Spleen (tissue), 11 donors: ENCODE data around the gene ARHGEF37. TPM values are rescaled to one million over a fixed set of nuclear protein-coding genes. Genes with fewer than 3 reads are reported as not detected.

Experiments
- DNase-seq: peaks from one replicate; pipeline ENCODE4 v3.0.0-alpha.2; 2020
- H3K27ac ChIP-seq, 8 donors: fragments of 200-600 bp; sonication (generic) in 7 of 8; 1 replicate in 4 of 8; 2 replicates in 4 of 8; pipeline versions ENCODE4 v1.5.0 to v1.8.0; 2016 to 2021; ENCODE audit warnings: inconsistent platforms in 4 of 8, mild to moderate bottlenecking in 4 of 8, moderate library complexity in 1 of 8
- H3K27me3 ChIP-seq, 7 donors: fragments of 200-600 bp; sonication (generic) in 6 of 7; replicated peaks in 1 of 7; 1 replicate in 4 of 7; 2 replicates in 3 of 7; pipeline versions ENCODE4 v1.5.0 to v1.8.0; 2016 to 2021; ENCODE audit warnings: inconsistent platforms in 3 of 7, mild to moderate bottlenecking in 1 of 7
- H3K36me3 ChIP-seq, 6 donors: fragments of 200-600 bp; sonication (generic) in 5 of 6; 1 replicate in 4 of 6; 2 replicates in 2 of 6; pipeline versions ENCODE4 v1.5.0 to v1.8.0; 2016 to 2021; ENCODE audit warnings: inconsistent platforms in 2 of 6
- H3K4me1 ChIP-seq, 6 donors: fragments of 200-600 bp; sonication (generic) in 5 of 6; 1 replicate in 3 of 6; 2 replicates in 3 of 6; pipeline versions ENCODE4 v1.5.0 to v1.8.0; 2016 to 2021; ENCODE audit warnings: inconsistent platforms in 3 of 6
- H3K4me3 ChIP-seq, 8 donors: fragments of 200-600 bp; sonication (generic) in 7 of 8; 1 replicate in 4 of 8; 2 replicates in 4 of 8; pipeline versions ENCODE4 v1.5.0 to v1.8.0; 2016 to 2021; ENCODE audit warnings: inconsistent platforms in 4 of 8, mild to moderate bottlenecking in 4 of 8, moderate library complexity in 2 of 8
- H3K9me3 ChIP-seq, 8 donors: fragments of 200-600 bp; sonication (generic) in 7 of 8; 1 replicate in 4 of 8; 2 replicates in 4 of 8; pipeline versions ENCODE4 v1.5.0 to v1.8.0; 2016 to 2021; ENCODE audit warnings: inconsistent platforms in 4 of 8
- CTCF ChIP-seq, 11 experiments: fragments of 200-600 bp in 7 of 11; fragments of 450-650 bp in 4 of 11; sonication (generic) in 4 of 11; IDR thresholded peaks in 8 of 11; conservative IDR thresholded peaks in 3 of 11; 1 replicate in 7 of 11; 2 replicates in 4 of 11; pipeline versions ENCODE4 v1.4.0 to v1.8.0; 2016 to 2021; ENCODE audit warnings: antibody characterized with exemption in 11 of 11, inconsistent platforms in 4 of 11, mild to moderate bottlenecking in 1 of 11
- POLR2A ChIP-seq, 3 donors: fragments of 450-650 bp; IDR thresholded peaks; one replicate each; pipeline ENCODE4 v1.5.1; 2017; ENCODE audit warnings: antibody characterized with exemption in 3 of 3, mild to moderate bottlenecking in 1 of 3
- POLR2AphosphoS5 ChIP-seq, 3 donors: sonication (generic); formaldehyde crosslinking; IDR thresholded peaks; one replicate each; pipeline ENCODE4 v1.5.1; 2017; ENCODE audit warnings: antibody characterized with exemption in 3 of 3
- WGBS, 5 donors: extraction: QIAGEN DNeasy Blood & Tissue Kit in 3 of 5; methylation state at CpG; one replicate each; pipeline versions ENCODE4 v1.1.5 to v1.1.7; 2013 to 2018; 5-methylcytosine and 5-hydroxymethylcytosine counted together
- intact Hi-C: fragments of 100-400 bp; cut with DNase I; formaldehyde crosslinking; loops from one replicate; pipeline ENCODE4 v1.15.0; 2023; ENCODE audit warnings: low total_unique reads
- polyA plus RNA-seq, 3 donors: library from polyadenylated mRNA; stranded (reverse); fragments of 200-250 nt; gene quantifications; one replicate each; pipeline ENCODE4 v1.2.1, GENCODE V29; 2013
- total RNA-seq, 7 donors: library from RNA; depleted of rRNA in 3 of 7; stranded (reverse); fragments of >200 nt in 3 of 7; fragmentation: NEBNext Ultra II Directional in 4 of 7; extraction: Animal tissue kit (Norgen Biotek cat#: 25700) in 4 of 7; gene quantifications; one replicate each; pipeline versions ENCODE4 v1.1.0 to v1.2.1, GENCODE V29; 2016 to 2021
- donor health status: healthy with polysubstance abuse.
- donor health status: DM: no; HTN: no; CAD: no; lungs with moderate emphysema.
- donor health status: DM: no; HTN: no; CAD: no.
- donor health status: Bipolar disorder and iron deficiency.
- donor health status: healthy.
- donor health status: DM: no; HTN: no; CAD: no.
- donor health status: DM: yes; HTN: yes; CAD: no.

ARHGEF37 gene
- total and polyA plus RNA-seq, 10 donors = 0.77 to 3.5 (median 1.3) TPM

DNA sequence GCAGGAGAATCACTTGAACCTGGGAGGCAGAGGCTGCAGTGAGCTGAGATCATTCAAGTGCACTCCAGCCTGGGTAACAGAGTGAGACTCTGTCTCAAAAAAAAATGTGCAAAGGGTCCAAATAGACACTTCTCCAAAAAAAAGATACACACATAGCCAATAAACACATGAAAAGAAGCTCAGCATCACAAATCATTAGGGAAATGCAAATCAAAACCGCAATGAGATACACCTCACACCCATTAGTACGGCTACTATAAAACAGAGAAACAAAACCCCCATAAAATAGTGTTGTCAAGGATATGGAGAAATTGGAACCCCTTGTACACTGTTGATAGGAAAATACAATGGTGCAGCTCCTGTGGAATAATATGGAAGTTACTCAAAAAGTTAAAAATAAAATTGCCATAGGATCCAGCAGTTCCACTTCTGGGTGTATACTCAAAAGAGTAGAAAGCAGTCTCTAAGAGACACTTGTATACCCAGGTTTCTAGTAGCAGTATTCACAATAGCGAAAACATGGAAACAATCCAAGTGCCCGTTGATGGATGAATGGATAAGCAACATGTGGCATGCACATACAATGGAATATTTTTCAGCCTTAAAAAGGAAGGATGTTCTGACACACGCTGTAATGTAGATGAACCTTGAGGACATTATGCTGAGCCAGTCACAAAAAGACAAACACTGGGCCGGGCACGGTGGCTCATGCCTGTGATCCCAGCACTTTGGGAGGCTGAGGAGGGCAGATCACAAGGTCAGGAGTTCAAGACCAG, 91.6 kb downstream of the ARHGEF37 start:
- H3K4me3 ChIP-seq = no peak overlapping the region
- H3K27ac ChIP-seq = no peak overlapping the region
- intact Hi-C loops = no loop called here
- no peak for DNase-seq
- TF ChIP-seq POLR2A (IDR thresholded peaks at IDR 0.05) (no peak), POLR2AphosphoS5 (IDR thresholded peaks at IDR 0.05) (no peak), CTCF (IDR thresholded peaks at IDR 0.05 in 8 of 11, conservative IDR thresholded peaks at IDR 0.05 in 3 of 11) (no peak)
- H3K36me3 ChIP-seq = no peaks in the 10 kb centered on the region
- peaks cover 0 to 26% (median 0%) of the 10 kb centered on the region in 6 donors for H3K4me1 ChIP-seq
- WGBS, 5 donors = 73 to 86% (median 81%) methylated on average over 7 of the region's 7 CpGs
- H3K9me3 ChIP-seq = peaks cover 0 to 23% (median 15%) of the 10 kb centered on the region in 8 donors
- no peaks in the 10 kb centered on the region for H3K27me3 ChIP-seq

DNA sequence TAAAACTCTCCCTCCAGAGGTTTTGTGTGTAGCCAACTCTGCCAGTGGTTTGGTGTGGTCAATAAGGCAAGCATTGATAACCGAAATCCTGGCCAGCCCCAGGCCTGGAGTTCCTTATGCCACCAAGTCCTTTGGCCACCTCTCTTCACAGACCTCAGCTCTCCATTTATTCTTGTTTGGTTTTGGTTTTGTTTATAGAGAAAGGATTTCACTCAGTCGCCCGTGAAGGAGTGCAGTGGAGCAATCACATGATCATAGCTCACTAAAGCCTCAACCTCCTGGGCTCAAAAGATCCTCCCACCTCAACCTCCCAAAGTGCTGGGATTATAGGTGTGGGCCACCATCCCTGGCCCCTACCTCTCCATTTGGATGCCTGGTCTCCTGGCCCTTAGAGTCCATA, 93.4 kb downstream of the ARHGEF37 start:
- H3K27ac ChIP-seq = no peak overlapping the region
- peaks cover 0 to 9% (median 0%) of the 10 kb centered on the region in 8 donors for H3K9me3 ChIP-seq
- peaks cover 0 to 41% (median 1%) of the 10 kb centered on the region in 6 donors for H3K4me1 ChIP-seq
- TF ChIP-seq POLR2AphosphoS5 (IDR thresholded peaks at IDR 0.05) (no peak), CTCF (IDR thresholded peaks at IDR 0.05 in 8 of 11, conservative IDR thresholded peaks at IDR 0.05 in 3 of 11) (no peak), POLR2A (IDR thresholded peaks at IDR 0.05) (no peak)
- no peaks in the 10 kb centered on the region for H3K27me3 ChIP-seq
- H3K4me3 ChIP-seq = no peak overlapping the region
- DNase-seq = no peak
- 50 to 73% (median 53%) methylated on average over 3 of the region's 3 CpGs for WGBS, 5 donors
- H3K36me3 ChIP-seq = no peaks in the 10 kb centered on the region
- intact Hi-C loops = no loop called here

DNA sequence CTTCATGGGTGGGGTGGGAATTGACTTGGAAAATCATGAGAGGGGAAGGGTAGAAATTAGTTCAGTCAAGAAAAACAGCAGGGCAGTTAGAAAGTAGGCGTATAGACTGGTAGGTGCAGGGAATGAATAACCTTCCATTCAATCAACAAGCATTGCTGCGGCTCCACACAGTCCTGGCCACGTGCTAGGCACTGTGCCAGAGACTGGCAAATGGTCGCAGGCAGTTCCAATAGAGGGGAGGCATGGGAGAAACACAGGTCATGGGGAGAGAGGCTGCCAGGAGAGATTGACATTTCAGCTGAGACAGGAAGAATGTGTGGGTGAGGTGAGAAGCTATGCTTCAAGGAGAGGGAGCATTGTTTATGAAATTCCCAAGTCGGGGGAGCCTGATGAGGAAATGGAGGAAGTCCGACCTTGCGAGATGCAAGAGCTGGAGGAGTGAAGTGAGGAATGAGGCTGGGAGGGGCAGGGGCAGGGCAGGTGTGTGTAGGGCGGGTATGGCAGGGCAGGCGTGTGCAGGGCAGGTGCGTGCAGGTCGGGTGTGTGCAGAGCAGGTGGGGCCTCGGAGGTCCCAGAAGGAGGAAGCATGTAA, 94.4 kb downstream of the ARHGEF37 start:
- no peak for TF ChIP-seq CTCF (IDR thresholded peaks at IDR 0.05 in 8 of 11, conservative IDR thresholded peaks at IDR 0.05 in 3 of 11)
- TF ChIP-seq POLR2A (IDR thresholded peaks at IDR 0.05) = no peak
- TF ChIP-seq POLR2AphosphoS5 (IDR thresholded peaks at IDR 0.05) = no peak
- H3K4me1 ChIP-seq = peaks cover 4 to 51% (median 11%) of the 10 kb centered on the region in 6 donors
- intact Hi-C loops = no loop called here
- no peak overlapping the region for H3K4me3 ChIP-seq
- H3K27me3 ChIP-seq = no peaks in the 10 kb centered on the region
- no peak for DNase-seq
- WGBS, 5 donors = 41 to 58% (median 53%) methylated on average over 12 of the region's 12 CpGs
- H3K36me3 ChIP-seq = no peaks in the 10 kb centered on the region
- peaks cover 0 to 5% (median 0%) of the 10 kb centered on the region in 8 donors for H3K9me3 ChIP-seq
- no peak overlapping the region for H3K27ac ChIP-seq

- TF ChIP-seq POLR2A (IDR thresholded peaks at IDR 0.05) (no peak), POLR2AphosphoS5 (IDR thresholded peaks at IDR 0.05) (peak in 1 of 3 donors; percentile 32)
- no peaks in the 10 kb centered on the region for H3K36me3 ChIP-seq
- H3K27ac ChIP-seq = peak overlapping the region in 5 of 8 donors; percentile 2 to 58 (median 54)
- no peaks in the 10 kb centered on the region for H3K9me3 ChIP-seq
- WGBS, 5 donors = 32 to 78% (median 45%) methylated on average over 7 of the region's 7 CpGs
- peak; percentile 80 for DNase-seq
- H3K4me3 ChIP-seq = no peak overlapping the region
- intact Hi-C loops = no loop called here
- no peaks in the 10 kb centered on the region for H3K27me3 ChIP-seq
- peaks cover 9 to 71% (median 27%) of the 10 kb centered on the region in 6 donors for H3K4me1 ChIP-seq
Measured at GRCh38 chr5:149677731-149678130, 96.4 kb downstream of the ARHGEF37 start.
